Measurements from ENCODE around the gene TMEM163.
"Not testable (repeated sequence)": the region's sequence is repeated elsewhere in the genome, so short reads cannot be mapped to it uniquely, and the experiment has no call there.

The TMEM163 gene

DNA sequence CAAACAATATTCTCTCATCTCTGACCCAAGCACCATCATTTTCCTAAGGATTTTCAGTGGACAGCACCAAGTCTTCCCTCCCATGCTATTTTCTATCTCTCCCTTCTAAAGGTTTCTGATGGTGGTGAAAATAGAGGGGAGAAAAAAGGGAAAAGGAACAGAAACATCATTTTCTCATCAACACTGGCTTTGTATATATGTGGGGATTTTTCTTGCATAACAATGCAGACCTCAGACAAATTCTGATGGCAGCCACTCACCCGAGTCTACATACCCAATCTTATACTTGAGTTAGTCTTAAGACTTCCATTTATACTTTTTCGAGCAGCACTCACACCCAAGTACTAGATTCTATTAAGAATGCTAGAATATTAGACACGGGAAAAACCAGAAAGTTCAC lies 95.8 kb downstream of the TMEM163 start:
- in situ Hi-C loops (cut with MboI; ENCODE audit: low sequenced_read_pairs), result no loop called here

DNA sequence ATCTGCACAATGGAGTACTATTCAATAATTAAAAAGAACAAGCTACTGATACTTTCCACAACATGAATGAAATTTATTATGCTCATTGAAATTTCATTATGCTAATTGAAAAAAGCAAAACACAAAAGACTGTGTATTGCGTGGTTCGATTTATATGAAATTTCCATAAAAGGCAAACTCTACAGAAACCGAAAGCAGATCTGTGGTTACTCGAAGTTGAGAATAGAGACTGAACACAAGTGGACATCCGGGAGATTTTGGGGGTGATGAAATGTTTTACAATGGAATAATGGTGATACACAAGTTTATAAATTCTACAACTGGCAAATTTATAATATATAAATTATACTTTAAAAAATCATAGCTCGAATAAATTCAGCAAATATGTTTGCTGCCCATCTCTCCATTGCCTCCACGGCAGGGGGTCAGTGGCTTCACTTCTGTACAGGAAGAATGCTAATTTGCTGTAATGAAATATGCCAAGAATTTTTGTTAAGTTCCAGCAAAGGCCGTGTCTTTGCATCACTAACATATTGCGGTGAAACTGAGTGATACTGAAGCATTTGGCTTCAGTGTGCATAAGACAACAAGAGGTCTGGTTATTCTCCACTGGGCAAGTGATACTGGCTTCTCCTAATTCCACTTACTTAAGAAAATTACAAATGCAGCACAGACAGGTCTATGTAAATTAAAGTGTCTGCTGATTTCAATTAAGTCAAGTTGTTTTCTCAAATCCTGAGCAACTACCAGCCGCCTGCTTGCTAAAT lies 96.7 kb downstream of the TMEM163 start:
- in situ Hi-C loops (cut with MboI; ENCODE audit: low sequenced_read_pairs), result no loop called here

DNA sequence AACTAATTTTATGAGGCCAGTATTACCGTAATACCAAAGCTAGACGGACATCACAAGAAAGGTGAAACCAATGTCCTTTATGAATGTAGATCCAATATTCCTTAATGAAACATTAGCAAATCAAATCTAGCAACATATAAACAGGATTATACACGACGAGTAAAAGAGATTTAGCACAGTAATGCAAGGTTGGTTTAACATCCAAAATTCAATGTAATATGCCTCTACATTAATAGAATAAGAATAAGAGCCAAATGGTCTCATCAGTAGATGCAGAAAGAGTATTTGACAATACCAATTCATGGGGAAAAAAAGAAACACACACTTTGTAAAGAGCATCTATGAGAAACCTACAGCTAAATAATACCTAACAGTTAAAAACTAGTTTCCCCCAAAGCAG lies 99.5 kb downstream of the TMEM163 start:
- in situ Hi-C loops (cut with MboI; ENCODE audit: low sequenced_read_pairs), result no loop called here

DNA sequence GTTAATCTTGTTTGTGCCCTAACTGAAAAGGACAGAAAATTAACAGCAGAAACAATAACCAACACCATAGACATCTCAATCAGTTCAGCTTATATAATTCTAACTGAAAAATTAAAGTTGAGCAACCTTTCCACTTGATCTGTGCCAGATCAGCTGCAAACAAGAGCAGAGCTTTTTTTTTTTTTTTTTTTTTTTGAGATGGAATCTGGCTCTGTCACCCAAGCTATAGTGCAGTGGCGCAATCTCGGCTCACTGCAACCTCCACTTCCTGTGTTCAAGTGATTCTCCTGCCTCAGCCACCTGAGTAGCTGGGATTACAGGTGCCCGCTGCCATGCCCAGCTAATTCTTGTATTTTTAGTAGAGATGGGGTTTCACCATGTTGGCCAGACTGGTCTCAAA lies 103.3 kb downstream of the TMEM163 start:
- in situ Hi-C loops (cut with MboI; ENCODE audit: low sequenced_read_pairs), result not testable (repeated sequence)

DNA sequence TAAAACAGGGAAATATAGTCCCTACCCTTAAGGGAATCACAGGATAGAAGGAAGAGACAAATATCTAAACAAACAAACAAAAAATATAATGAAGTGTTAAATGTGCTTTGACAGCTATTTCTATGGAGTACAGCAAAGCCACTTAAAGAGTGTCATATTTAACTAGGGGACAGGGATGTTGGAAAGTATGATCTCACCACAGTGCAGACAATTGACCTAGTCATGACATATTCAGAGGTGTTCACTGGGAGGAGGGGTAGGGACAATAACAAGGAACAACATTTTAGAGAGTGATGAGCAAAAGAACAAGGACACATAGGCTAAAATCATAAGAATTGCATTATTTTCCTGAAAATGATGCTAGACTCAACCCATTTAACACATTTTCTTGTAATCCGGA lies 107.5 kb downstream of the TMEM163 start:
- in situ Hi-C loops (cut with MboI; ENCODE audit: low sequenced_read_pairs), result no loop called here

DNA sequence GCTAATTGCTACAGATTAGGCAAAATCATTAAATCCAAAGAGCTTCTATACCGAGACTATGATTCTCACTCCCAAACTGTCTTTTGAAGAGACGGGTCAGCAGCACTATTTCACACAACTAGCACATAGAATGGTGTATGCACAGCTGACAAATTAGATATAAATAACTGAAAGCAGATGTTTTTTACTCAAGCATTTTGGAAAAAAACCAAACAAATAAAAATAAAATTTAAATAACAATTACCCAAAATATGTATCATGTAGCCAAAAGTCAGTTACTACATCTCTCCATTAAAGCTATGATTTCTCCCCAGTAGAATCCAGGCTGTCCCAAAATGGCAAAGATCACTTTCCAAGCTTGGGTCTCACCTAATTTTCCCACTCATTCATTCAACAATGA lies 107.9 kb downstream of the TMEM163 start:
- in situ Hi-C loops (cut with MboI; ENCODE audit: low sequenced_read_pairs), result no loop called here

DNA sequence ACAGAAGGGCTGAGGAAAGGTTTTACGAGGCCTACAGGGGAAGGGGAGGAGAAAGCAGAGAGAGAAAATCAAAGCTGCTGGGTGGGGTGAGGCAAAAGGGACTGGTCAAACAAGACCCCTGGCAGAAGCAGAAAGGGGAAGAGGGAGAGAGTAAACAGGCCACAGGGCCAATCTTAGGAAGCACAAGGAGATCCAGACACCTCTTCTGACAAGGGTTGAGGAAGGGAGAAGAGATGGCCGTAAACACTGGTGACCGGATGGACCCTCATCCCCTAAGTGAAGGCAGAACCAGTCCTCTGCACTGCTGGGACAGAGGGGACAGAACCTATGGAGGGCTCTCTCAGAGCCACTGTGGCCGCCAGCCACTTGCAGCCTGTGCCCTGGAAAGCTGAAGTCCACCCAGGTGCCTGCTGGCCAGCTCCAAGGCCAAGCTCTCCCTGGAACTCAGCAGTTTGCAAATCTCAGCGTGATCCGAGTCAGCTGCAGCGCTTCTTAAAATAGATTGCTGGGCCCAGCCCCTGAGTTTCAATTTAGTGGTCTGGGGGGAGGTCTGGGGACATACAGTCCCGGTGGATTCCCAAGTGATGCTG lies 108.8 kb downstream of the TMEM163 start:
- in situ Hi-C loops (cut with MboI; ENCODE audit: low sequenced_read_pairs), result no loop called here

DNA sequence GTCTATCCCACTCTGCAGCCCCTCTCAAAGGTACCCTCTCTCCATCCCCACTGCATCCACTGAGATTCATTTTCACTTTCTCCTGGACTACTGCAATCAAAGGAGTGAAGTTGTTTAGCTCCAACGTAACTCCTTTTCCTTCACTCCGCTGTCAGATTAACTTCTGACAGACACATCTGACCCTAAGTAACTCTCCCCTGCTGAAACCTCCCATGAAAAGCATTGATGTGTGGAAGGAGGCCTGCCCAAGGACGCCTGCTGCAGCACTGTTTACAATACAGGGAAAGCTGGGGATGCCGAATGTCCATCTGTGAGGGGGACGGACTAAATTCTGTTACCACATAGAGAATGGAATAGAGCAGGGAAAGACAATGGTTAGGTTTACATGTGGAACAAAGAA lies 114.8 kb downstream of the TMEM163 start:
- in situ Hi-C loops (cut with MboI; ENCODE audit: low sequenced_read_pairs), result no loop called here

DNA sequence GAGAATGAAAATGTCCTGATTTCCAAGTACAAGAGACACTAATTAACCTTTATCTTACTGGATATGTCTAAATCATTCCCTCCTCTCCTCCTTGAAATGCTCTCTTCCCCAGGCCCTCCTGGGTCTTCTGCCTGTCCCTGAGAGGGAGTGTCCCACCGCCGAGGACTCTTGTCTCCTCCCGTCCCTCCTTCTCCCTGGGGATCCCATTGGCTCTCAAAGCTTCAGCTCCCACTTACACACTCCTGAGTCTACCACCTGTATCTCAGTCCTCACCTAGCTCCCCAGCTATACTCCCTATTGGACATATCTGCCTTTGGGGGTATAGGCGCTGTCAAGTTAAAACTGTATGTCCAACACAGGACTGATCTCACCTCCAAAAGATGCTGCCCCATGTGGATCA lies 116.1 kb downstream of the TMEM163 start:
- in situ Hi-C loops (cut with MboI; ENCODE audit: low sequenced_read_pairs), result no loop called here

DNA sequence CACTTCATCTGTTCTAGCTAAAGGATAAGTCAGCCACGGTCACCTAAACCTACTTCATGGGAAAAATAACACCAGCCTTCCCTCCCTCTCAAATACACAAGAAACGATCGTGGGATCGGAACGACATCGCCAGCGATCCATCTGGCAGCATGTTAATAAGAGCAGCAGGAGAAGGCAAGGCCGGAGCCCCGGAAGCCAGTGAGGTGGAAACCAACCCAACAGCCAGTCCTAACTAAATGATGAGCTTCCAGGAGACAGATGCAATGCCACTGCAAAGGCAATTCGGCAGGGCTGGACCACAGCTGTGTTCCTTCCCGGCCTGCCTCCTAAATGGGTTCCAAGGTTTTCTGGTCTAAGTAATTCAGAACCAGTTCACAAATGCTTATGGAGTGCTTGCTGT lies 117.5 kb downstream of the TMEM163 start:
- in situ Hi-C loops (cut with MboI; ENCODE audit: low sequenced_read_pairs), result no loop called here

DNA sequence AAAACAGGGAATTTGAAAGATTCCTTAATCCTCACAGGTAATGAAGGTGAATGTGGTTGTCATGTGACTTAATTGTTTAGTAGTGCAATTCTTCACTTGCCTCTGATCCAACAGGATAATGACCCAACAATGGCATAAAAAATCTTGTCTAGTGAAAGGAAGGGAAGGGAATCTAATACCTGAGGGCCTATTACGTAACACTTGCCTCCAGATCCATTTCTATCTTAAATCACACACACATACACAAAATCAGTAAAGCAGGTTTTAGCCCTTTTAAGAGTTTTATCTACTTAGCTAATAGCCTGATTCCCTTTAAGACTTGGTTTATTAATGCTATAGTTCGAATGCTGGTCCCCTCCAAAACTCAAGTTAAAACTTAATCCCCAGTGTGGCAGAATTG lies 118.6 kb downstream of the TMEM163 start:
- in situ Hi-C loops (cut with MboI; ENCODE audit: low sequenced_read_pairs), result no loop called here

DNA sequence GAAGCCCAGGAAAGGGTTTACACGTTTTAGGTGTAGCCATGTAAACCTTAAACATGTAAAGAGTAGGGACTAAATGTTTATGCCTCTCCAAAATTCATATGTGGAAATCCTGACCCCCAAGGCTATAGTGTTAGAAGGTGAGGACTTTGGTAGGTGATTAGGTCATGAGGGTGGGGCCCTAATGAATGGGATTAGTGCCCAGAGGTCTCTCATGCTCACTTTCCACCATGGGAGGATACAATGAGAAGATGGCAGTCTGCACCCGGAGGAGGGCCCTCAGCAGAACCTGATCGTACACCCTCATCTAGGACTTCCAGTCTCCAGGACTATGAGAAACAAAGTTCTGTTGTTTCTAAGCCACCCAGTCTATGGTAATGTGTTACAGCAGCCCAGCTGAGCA lies 119.6 kb downstream of the TMEM163 start:
- in situ Hi-C loops (cut with MboI; ENCODE audit: low sequenced_read_pairs), result no loop called here

DNA sequence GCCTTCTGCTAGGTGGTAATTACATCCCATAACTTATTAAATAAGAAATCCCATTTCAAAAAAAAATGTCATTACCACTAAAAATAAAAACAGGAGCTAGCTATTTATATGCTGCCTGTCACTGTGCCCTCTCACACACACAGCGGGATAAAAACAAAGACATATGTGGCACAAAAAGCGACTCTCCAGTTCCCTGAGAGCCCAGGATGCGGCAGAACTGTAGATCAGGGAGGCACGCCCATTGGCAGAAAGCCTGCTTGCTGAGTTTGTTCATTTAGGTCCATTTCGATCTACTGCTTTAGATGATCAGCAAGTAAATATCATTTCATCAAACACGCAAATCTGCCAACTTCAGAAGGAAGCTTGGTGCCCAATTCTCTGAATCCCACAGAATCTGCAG lies 124.4 kb downstream of the TMEM163 start:
- in situ Hi-C loops (cut with MboI; ENCODE audit: low sequenced_read_pairs), result no loop called here

DNA sequence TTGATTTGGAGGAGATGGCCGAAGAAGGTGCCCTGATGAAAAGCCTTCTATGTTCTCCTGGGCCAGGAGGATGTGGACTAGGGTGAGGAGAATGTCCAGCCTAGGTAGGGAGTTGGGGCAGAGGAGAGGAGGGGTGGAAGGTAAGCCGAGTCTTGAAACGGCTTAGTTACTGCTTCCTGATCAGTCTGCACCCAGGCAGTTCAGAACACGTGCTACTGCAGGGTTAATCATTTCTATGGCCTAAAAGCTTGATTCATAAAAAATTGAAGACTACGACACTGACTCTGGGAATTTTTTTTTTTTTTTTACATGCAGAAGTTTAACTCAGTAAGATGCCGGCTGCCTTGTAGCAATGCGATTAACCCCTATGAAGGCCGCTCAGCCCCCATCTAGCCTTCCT lies 125.3 kb downstream of the TMEM163 start:
- in situ Hi-C loops (cut with MboI; ENCODE audit: low sequenced_read_pairs), result no loop called here

DNA sequence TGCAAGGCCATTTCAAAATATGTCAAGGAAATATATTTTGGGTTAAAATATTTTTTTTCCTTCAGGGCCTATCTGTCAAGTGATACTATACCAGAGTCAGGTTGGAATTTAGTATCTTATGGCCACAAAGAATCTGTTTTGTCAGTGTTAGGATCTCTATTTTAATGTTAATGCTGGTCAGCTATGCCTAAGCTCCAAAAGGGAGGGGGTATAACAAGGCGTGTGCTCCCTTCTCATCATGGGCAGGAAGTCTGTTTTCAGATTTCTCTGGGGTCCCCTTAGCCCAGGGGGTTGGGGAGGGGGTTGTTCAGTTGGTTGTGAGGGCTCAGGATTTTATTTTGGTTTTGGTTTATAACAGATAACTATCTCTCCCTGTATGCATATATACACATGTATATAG lies 126.4 kb downstream of the TMEM163 start:
- in situ Hi-C loops (cut with MboI; ENCODE audit: low sequenced_read_pairs), result no loop called here

DNA sequence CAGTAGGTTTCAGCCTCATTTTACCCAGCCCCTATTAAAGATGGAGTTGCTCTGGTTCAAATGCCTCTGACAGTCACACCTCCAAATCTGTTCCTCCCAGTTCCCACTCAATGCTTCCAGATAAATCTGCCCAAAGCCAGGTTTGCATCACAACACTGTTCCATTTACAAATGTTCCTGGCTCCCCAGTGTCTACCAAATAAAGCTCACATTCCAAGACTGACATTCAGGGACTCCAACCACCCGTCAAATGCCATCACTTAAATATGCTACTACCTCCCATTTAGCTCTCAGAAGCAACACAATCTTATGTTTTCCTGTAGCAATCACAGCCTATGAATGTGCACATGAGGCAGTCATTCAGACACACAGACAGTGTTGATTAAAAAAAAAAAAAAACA lies 127.3 kb downstream of the TMEM163 start:
- in situ Hi-C loops (cut with MboI; ENCODE audit: low sequenced_read_pairs), result no loop called here

DNA sequence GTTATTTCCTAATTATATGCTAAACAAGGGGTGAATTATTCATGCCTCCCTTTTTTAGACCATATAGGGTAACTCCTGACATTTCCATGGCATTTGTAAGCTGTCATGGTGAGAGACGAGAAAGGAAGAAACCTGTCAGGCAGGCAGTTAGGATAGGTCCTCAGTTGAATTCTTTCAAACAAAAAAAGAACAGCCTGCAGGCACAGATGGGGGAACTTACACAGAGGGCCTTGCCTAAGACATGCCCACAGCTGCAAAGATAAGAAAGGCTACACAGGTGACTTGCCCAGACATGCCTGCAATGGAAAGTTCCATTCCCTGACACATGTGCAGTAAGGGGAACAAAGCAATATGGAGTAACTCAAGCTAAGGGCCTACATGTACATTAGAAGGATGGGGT lies 128.1 kb downstream of the TMEM163 start:
- in situ Hi-C loops (cut with MboI; ENCODE audit: low sequenced_read_pairs), result no loop called here

DNA sequence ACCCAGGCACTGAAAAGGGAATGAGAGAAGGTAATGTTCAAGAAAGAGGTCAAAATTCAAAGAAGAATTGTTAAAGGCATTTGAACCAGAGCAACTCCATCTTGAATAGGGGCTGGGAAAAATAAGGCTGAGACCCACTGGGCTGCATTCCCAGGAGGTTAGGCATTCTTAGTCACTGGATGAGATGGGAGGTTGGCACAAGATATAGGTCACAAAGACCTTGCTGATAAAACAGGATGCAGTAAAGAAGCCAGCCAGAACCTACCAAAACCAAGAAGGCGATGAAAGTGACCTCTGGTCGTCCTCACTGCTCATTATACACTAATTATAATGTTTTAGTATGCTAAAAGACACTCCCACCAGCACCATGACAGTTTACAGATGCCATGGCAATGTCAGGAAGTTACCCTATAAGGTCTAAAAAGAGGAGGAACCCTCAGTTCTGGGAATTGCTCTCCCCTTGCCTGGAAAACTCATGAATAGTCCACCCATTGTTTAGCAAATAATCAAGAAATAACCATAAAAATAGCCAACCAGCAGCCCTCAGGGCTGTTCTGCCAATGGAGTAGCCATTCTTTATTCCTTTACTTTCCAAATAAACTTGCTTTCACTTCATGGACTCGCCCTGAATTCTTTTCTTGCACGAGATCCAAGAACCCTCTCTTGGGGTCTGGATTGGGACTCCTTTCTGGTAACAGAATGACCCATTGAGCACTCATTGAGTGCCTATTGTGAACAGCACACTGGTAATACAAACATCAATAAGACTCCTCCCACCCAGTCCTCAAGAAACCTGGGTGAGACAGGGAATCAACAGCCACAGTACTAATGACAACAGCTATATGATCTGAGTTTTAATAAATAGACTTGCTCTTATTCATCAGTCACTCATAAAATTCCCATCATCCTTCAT lies 129.4 kb downstream of the TMEM163 start:
- in situ Hi-C loops (cut with MboI; ENCODE audit: low sequenced_read_pairs), result not testable (repeated sequence)

DNA sequence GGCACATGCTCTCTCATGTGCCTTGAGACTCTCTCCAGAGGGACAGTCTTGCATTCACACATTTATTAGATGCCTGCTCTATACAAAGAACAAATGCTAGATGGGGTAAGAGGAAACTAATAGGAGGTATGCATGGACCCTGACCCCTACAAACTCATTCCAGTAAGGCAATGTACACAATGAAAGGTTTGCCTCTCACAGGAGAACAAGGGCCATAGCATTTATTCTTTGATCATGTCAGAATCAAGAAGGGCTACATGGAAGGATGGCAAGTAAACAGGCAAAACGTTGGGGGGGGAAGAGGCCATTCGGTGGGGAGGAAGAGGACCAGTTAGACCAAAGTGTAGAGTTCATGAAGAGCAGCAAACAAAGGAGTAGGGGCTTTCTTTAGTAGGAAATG lies 130.2 kb downstream of the TMEM163 start:
- in situ Hi-C loops (cut with MboI; ENCODE audit: low sequenced_read_pairs), result no loop called here

DNA sequence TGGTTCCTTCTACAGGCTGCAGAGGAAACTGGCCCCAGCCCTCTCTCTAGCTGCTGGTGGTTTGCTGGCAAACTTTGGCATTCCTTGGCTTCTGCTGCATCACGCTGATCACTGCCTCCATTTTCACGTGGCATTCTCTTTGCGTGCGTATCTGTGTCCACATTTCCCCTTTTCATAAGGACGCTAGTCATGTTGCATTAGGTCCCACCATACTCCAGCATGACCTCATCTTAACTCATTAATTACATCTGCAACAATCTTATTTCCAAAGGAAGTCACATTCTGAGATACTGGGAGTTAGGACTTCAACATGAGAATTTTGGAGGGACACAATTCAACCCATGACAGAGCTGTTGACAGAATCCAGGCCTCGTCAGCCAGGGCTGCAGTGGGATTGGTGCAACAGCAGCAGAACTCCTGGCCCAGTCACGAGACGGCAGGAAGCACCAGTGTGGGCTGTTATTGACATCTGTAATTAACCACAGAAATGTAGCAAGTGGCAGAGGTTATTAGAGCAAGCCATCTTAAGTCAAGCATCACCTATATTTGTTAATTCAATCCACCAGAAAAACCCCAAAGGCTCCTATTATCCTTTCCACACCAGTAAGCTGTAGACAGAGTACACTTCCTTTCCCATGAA lies 132.4 kb downstream of the TMEM163 start:
- in situ Hi-C loops (cut with MboI; ENCODE audit: low sequenced_read_pairs), result no loop called here

DNA sequence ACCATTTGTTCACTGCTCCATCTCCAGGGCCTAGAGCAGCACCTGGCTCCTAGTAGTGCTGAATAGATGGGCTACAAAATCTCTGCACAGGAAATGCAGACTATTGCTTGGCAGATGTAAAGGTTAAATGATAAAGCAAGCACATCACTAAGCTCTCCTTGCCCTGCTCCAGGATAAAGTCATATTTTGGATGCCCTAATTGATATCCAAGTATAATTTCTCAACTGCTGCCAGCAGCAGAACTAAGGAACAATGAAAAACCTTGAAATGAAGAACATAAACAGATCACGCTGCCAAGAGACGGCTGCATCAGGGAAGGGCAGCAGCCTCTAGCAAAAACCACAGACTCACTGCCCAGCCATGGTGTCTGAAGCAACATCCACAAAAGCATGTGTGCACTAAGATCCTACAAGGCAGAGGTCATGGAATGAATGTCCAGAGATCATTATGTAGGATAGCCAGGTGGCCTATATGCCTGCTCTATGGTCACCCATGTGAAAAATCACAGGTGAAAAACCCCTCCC lies 134.7 kb downstream of the TMEM163 start:
- in situ Hi-C loops (cut with MboI; ENCODE audit: low sequenced_read_pairs), result no loop called here
